Mammary epithelial cell (primary cell): ENCODE measurements around the gene EPN3.

Experiments
- EZH2 ChIP-seq: IDR thresholded peaks from 2 replicates; pipeline ENCODE4 v1.6.1; 2012; ENCODE audit warnings: low read length, inconsistent platforms, borderline replicate concordance
- TF ChIP-seq, protein P1 (sequence below), 2 donors: IDR thresholded peaks in 1 of 2; conservative IDR thresholded peaks in 1 of 2; 2 replicates each; pipeline ENCODE4 v1.5.1; 2011 to 2012; ENCODE audit warnings: inconsistent platforms in 2 of 2, low read length in 2 of 2, mild to moderate bottlenecking in 2 of 2, control low read depth in 1 of 2, low read depth in 1 of 2; ENCODE audit not compliant: insufficient read depth in 1 of 2; ENCODE audit errors: extremely low read depth in 1 of 2

GRCh38 chr17:50561746-50562141 lies 29.2 kb downstream of the EPN3 start:
- TF ChIP-seq, protein P1, sequence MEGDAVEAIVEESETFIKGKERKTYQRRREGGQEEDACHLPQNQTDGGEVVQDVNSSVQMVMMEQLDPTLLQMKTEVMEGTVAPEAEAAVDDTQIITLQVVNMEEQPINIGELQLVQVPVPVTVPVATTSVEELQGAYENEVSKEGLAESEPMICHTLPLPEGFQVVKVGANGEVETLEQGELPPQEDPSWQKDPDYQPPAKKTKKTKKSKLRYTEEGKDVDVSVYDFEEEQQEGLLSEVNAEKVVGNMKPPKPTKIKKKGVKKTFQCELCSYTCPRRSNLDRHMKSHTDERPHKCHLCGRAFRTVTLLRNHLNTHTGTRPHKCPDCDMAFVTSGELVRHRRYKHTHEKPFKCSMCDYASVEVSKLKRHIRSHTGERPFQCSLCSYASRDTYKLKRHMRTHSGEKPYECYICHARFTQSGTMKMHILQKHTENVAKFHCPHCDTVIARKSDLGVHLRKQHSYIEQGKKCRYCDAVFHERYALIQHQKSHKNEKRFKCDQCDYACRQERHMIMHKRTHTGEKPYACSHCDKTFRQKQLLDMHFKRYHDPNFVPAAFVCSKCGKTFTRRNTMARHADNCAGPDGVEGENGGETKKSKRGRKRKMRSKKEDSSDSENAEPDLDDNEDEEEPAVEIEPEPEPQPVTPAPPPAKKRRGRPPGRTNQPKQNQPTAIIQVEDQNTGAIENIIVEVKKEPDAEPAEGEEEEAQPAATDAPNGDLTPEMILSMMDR (conservative IDR thresholded peaks at IDR 0.05 in 1 of 2, IDR thresholded peaks at IDR 0.05 in 1 of 2; ENCODE audit: extremely low read depth in 1 of 2, insufficient read depth in 1 of 2, low read depth in 1 of 2, low read length in 2 of 2): no peak
- no peak for TF ChIP-seq EZH2
